Stimulated activated CD8-positive, alpha-beta memory T cell treated with anti-CD3 and anti-CD28 coated beads, Interleukin-15, amount 100 ng/mL, for 24 hours (primary cell): Measurements from ENCODE around the gene PDK2.

Experiments used
- DNase-seq: peaks from one replicate; pipeline ENCODE4 v3.0.0-alpha.2; 2020; ENCODE audit warnings: low read depth

The PDK2 gene

DNA sequence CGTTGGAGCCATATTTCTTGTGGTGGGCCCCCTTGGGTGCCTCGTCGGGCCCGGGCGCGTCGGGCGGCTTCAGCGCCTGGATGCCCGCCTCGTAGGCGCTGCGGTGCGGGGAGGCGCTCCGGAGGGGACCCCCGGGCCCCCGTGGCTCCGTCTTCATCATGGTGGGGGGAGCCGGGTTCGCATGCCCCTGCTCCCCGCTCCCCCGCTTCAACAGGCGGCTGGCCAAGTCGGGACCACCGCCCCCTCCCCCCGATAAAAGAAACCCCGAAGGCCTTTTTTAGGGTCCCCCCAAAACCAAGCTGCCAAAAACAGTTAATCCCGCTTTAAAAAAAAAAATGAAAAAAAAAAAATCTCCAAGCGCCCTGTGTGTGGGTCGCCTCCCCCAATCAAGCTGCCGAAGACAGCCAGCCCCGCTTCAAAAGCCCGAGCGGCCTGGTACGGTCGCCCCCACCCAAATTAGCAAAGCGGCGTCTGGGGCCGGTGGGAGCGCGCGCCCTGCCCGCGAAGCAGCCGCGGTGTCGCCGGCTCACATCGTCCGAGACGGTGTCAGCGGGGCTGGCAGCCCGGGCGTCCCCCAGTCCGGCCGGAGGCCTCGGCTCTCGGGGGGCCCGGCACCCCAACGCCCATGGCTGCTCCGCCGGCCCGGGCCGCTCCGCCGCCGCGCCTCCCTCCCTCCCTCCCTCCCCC, 55.3 kb downstream of the PDK2 start, which contains the start of gene PPP1R9B:
Gene PPP1R9B, minus strand, starts transcription at position 324 of the 687 bp plus-strand sequence. Its CDS starts 164 bp downstream, at position 160.
- no peak for DNase-seq

DNA sequence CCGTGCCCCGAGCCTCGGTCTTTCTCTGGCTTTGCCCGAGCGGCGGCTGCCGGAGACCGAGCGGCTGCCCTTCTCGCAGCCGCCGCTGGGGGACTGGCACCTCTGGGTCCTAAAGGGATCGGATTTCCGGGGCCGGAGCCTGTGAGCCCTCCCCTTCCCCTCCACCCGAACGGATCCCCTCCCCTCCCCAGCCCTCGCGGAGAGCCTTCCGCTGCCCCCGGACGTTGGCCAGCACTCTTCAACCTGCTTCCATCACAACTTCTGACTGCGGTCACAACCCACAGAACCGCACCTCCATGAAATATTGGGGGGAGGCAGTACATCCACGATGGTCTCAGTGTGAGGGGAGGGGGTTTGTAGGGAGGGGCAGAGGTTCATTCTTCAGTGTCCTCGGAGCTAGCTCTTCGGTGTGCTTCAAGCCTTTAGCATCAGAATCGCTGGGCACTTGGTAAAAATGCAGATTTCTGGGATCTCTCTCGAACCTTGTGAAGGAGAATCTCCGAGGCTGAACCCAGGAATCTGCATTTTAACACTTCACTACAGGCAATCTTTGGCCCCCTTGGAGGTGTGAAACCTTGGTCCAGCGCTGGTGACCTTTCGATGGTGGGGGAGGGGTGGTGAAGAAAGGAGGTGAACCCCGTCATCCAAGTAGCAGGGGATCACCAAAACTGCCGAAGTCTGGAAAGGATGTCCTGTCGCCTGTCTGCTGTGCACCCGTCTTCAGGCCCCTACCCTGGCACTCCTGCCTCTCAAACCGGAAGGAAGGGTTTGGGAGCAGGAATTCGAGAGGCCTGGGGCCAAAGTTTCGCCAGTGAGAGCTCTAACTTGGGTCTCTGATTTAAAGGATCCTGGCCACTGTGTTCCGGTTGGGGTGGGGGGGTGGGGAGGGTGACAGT, 56.1 kb downstream of the PDK2 start:
- no peak for DNase-seq

DNA sequence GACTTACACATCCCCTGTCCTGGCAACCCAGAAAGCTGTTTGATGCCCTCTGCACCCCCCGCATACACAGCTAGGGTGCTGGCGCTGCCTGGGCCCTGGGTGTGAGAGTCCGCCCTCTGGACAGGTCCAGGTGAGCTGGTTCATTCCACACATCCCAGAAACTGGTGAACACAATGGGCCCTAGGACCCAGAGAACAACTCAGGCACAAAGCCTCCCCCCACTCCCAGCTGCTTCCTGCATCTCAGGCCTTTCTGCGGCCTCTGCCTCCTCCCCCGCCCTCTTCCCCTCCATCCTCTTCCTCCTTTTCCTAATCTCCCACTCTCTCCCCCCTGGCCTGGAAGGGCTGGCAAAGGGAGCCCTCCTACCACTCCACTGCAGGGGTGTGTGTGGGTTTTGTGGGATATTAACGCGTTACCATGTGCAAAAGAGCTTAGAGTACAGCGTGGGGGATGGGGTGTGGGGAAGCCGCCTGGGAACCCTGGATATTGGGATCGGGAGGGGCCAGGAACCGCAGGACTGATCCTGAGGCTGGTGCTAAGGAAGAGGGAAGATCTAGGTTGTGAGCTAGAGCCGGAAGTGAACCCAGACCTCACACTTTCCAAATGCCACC, 56.9 kb downstream of the PDK2 start:
- DNase-seq, result no peak

DNA sequence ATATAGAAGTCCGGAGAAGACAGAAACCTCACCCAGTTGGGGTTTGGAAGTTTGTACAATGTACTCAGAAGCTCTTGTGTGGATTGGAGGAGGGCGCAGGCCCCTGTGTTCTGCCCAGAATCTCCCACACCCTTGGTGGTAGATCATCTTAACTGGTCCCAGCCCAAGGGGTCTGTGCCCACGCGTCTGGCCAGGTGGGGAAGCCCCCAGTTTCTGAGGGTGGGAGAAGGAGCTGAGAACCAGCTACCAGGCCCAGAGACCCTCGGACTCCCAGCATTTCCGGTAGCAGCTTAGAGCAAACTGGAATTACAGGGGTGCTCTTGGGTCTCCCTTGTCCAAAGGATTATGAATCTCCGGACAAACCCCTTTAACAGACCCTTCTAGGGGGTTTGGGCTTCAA, 57.6 kb downstream of the PDK2 start:
- DNase-seq, result no peak

- DNase-seq, result no peak
Observed at GRCh38 chr17:50153650-50154575, 58.8 kb downstream of the PDK2 start.

- DNase-seq, result no peak
Observed at GRCh38 chr17:50154604-50155003, 59.5 kb downstream of the PDK2 start.

GRCh38 chr17:50155115-50155819, 60.1 kb downstream of the PDK2 start:
- DNase-seq, result no peak

DNA sequence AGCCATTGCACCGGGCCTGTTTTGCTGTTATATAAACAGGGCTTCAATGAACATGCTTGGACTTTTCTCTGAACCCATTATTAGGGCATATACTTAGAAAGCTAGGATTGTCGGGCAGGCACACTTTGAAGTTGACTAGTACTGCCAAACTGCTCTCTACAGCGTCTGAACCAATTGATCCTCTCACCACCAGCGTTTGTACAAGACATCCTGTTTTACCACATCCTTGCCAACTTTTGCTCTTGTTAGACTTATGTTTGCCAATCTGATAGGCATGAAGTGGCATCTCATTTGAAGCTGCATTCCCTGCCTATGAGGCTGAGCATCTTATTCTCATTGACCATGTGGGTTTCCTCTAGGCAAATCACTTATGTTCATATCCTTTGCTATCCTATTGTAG, 62.7 kb downstream of the PDK2 start:
- no peak for DNase-seq

- DNase-seq, result peak; percentile 90
Observed at GRCh38 chr17:50161023-50161910, 66.1 kb downstream of the PDK2 start.
